Left kidney (tissue), 8 donors: ENCODE measurements around the gene ABHD5. TPM values are rescaled to one million over a fixed set of nuclear protein-coding genes. Genes with fewer than 3 reads are reported as not detected.
"Not testable (repeated sequence)": the region's sequence is repeated elsewhere in the genome, so short reads cannot be mapped to it uniquely, and the experiment has no call there.

Source experiments
- DNase-seq: peaks from one replicate; pipeline ENCODE4 v3.0.0-alpha.2; 2013
- long read RNA-seq, 8 donors: transcript quantifications; one replicate each; lab custom pipeline, GENCODE V29; 2026
- polyA plus RNA-seq: library from polyadenylated mRNA; unstranded; fragments of 120-200 nt; gene quantifications from one replicate; pipeline ENCODE4 v1.2.1, GENCODE V29; 2013; ENCODE audit not compliant: insufficient read length

The ABHD5 gene
- polyA plus RNA-seq, result 25.8 TPM
- long read RNA-seq, donor 1, full-length matches to known transcripts, result 5 of 5 reads
- long read RNA-seq, donor 1, partial matches to known transcripts, result 0 of 5 reads
- long read RNA-seq, donor 1, other reads (novel, unspliced or antisense), result 0 of 5 reads
- long read RNA-seq, donor 2, full-length matches to known transcripts, result 5 of 11 reads
- long read RNA-seq, donor 2, partial matches to known transcripts, result 6 of 11 reads
- long read RNA-seq, donor 2, other reads (novel, unspliced or antisense), result 0 of 11 reads
- long read RNA-seq, donor 3, full-length matches to known transcripts, result 2 of 2 reads
- long read RNA-seq, donor 3, partial matches to known transcripts, result 0 of 2 reads
- long read RNA-seq, donor 3, other reads (novel, unspliced or antisense), result 0 of 2 reads
- long read RNA-seq, donor 4, result 0 reads
- long read RNA-seq, donor 5, full-length matches to known transcripts, result 10 of 10 reads
- long read RNA-seq, donor 5, partial matches to known transcripts, result 0 of 10 reads
- long read RNA-seq, donor 5, other reads (novel, unspliced or antisense), result 0 of 10 reads
- long read RNA-seq, donor 6, full-length matches to known transcripts, result 5 of 5 reads
- long read RNA-seq, donor 6, partial matches to known transcripts, result 0 of 5 reads
- long read RNA-seq, donor 6, other reads (novel, unspliced or antisense), result 0 of 5 reads
- long read RNA-seq, donor 7, full-length matches to known transcripts, result 11 of 11 reads
- long read RNA-seq, donor 7, partial matches to known transcripts, result 0 of 11 reads
- long read RNA-seq, donor 7, other reads (novel, unspliced or antisense), result 0 of 11 reads
- long read RNA-seq, donor 8, full-length matches to known transcripts, result 4 of 4 reads
- long read RNA-seq, donor 8, partial matches to known transcripts, result 0 of 4 reads
- long read RNA-seq, donor 8, other reads (novel, unspliced or antisense), result 0 of 4 reads

- peak; percentile 96 for DNase-seq
These were observed at the start of gene ABHD5 for GRCh38 chr3:43690400-43691119. Gene ABHD5 (plus strand): TSS chr3:43690938. CDS start chr3:43690993, 55 bp downstream.

- no peak for DNase-seq
These were observed 49.2 kb upstream of the ABHD5 start for GRCh38 chr3:43641306-43642114.

GRCh38 chr3:43644443-43644842 is 46.3 kb upstream of the ABHD5 start:
- no peak for DNase-seq

GRCh38 chr3:43647331-43648166 is 43.2 kb upstream of the ABHD5 start:
- DNase-seq, result no peak

GRCh38 chr3:43648957-43649356 is 41.8 kb upstream of the ABHD5 start:
- no peak for DNase-seq

GRCh38 chr3:43649365-43649968 is 41.3 kb upstream of the ABHD5 start:
- no peak for DNase-seq

- no peak for DNase-seq
These were observed 40.4 kb upstream of the ABHD5 start for GRCh38 chr3:43650345-43650744.

- not testable (repeated sequence) for DNase-seq
These were observed 34.3 kb upstream of the ABHD5 start for GRCh38 chr3:43656390-43656789.

- no peak for DNase-seq
These were observed 31.4 kb upstream of the ABHD5 start for GRCh38 chr3:43659250-43659880.

- DNase-seq, result not testable (repeated sequence)
These were observed 29.4 kb upstream of the ABHD5 start for GRCh38 chr3:43661376-43661775.

GRCh38 chr3:43665011-43665410 is 25.7 kb upstream of the ABHD5 start:
- not testable (repeated sequence) for DNase-seq

GRCh38 chr3:43670635-43671522 is 19.9 kb upstream of the ABHD5 start:
- DNase-seq, result no peak

GRCh38 chr3:43674345-43675085 is 16.2 kb upstream of the ABHD5 start:
- no peak for DNase-seq

- no peak for DNase-seq
These were observed 15.1 kb upstream of the ABHD5 start for GRCh38 chr3:43675593-43675992.

- no peak for DNase-seq
These were observed 14.3 kb upstream of the ABHD5 start for GRCh38 chr3:43676441-43676840.

GRCh38 chr3:43678375-43678774 is 12.4 kb upstream of the ABHD5 start:
- DNase-seq, result not testable (repeated sequence)

- DNase-seq, result not testable (repeated sequence)
These were observed 11.8 kb upstream of the ABHD5 start for GRCh38 chr3:43678887-43679449.
